ENCODE results near the gene SIRPG. TPM values are rescaled to one million over a fixed set of nuclear protein-coding genes. Genes with fewer than 3 reads are reported as not detected.

Gene SIRPG
- total RNA-seq, 4 donors from 2014 or later, result not detected

DNA sequence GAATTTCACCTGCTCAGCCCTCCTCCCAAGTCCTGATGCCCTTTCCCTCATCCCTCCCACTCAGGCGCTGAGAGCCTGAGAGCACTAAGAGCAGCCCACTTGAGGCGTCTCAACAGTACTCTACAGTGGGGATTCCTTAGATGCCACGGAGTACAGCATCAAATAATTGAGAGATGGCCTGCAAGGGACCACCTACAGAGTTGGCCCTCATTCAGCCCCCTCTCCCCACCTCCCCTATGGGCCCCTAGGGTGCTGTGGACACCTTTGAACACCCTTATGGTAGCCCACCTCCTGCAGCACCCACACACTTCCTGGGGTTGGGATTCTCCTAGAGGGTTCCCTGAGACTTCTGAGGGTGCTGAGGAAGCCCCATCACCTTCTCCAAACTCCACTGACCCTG, 37.1 kb upstream of the SIRPG start:
- no peak for TF ChIP-seq CTCF (IDR thresholded peaks at IDR 0.05; ENCODE audit: low read depth)

- no peak for TF ChIP-seq CTCF (IDR thresholded peaks at IDR 0.05; ENCODE audit: low read depth)
Observed at GRCh38 chr20:1693427-1693826, 35.8 kb upstream of the SIRPG start.

GRCh38 chr20:1689721-1690120, 32.1 kb upstream of the SIRPG start:
- no peak for TF ChIP-seq CTCF (IDR thresholded peaks at IDR 0.05; ENCODE audit: low read depth)

- TF ChIP-seq CTCF (IDR thresholded peaks at IDR 0.05; ENCODE audit: low read depth), result no peak
Observed at GRCh38 chr20:1688886-1689538, 31.4 kb upstream of the SIRPG start.

DNA sequence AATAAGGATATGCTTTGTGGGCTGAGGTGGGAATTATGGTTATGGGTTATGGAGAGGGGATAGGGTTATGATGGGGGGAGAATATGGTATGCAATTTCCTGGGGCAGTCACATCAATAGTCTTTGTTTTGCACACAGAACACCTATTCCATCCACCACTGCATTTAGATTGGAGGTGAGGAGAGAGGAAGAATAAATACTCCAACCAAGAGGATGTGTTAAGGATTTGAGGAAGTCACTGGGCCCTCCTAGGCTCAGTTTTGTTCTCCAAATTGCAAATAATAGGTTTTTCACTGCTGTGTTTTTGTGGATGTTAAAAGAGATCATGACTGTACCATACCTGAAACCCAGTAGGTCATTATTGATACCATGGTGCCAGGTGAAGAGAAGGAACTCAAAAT, 29.5 kb upstream of the SIRPG start:
- no peak for TF ChIP-seq CTCF (IDR thresholded peaks at IDR 0.05; ENCODE audit: low read depth)

GRCh38 chr20:1686151-1686748, 28.7 kb upstream of the SIRPG start:
- no peak for TF ChIP-seq CTCF (IDR thresholded peaks at IDR 0.05; ENCODE audit: low read depth)

GRCh38 chr20:1685304-1686052, 27.9 kb upstream of the SIRPG start:
- no peak for TF ChIP-seq CTCF (IDR thresholded peaks at IDR 0.05; ENCODE audit: low read depth)

All from subcutaneous adipose tissue (tissue), 4 donors.